CD4-positive, alpha-beta T cell treated with Interleukin-4 for 1 hour (primary cell): ENCODE data around the gene GFM1.
"Not testable (repeated sequence)": the region's sequence is repeated elsewhere in the genome, so short reads cannot be mapped to it uniquely, and the experiment has no call there.

Experiments
- DNase-seq, 2 donors: peaks; one replicate each; pipeline ENCODE4 v3.0.0-alpha.2; 2020 to 2022

Gene GFM1

GRCh38 chr3:158679547-158680000, 35.2 kb downstream of the GFM1 start:
- DNase-seq: no peak

GRCh38 chr3:158680861-158681260, 36.5 kb downstream of the GFM1 start:
- DNase-seq: no peak

- no peak for DNase-seq
These were observed 39.1 kb downstream of the GFM1 start for GRCh38 chr3:158683230-158683962.

DNA sequence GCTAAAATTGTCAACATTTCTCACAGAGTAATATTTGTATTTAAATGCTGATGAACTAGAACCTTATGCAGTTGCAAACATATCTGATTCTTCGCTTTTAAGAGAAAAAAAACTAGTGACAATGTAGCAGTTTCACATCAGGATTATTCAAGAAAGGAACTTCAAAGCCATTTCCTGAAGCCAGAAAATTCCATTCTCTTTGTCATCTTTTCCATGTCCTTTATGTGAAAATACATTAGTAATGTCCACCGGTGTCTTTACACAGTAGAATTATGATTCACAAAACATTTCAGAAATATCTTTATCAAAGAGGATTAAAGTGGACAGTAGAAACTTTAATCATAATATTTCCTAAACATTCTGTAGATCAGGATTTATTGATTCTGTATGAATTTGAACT, 40.8 kb downstream of the GFM1 start:
- no peak for DNase-seq

GRCh38 chr3:158693866-158694456, 49.6 kb downstream of the GFM1 start:
- not testable (repeated sequence) for DNase-seq

DNA sequence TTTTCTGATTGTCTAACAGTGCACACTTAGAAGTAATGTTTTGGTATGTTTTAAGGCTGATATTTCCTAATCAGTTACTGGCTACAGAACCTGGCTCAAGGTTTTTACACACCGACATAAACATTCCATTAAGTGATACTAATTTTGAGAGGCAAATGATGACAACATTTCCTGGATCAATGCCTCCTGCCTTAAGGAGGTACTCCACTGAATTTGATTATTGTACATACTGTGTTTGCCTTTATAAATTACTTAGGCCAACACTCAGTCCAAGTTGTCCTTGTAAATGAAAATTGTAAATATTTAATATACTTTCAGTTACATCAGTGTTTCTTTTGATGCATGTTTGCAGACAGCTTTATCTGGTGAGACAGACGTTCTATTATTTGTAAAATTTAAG, 52.3 kb downstream of the GFM1 start:
- DNase-seq: no peak

- DNase-seq: no peak
These were observed 56.2 kb downstream of the GFM1 start for GRCh38 chr3:158700559-158700958.

- DNase-seq: no peak
These were observed 57.2 kb downstream of the GFM1 start for GRCh38 chr3:158701420-158702065.

GRCh38 chr3:158702815-158703481, 58.6 kb downstream of the GFM1 start:
- no peak for DNase-seq

DNA sequence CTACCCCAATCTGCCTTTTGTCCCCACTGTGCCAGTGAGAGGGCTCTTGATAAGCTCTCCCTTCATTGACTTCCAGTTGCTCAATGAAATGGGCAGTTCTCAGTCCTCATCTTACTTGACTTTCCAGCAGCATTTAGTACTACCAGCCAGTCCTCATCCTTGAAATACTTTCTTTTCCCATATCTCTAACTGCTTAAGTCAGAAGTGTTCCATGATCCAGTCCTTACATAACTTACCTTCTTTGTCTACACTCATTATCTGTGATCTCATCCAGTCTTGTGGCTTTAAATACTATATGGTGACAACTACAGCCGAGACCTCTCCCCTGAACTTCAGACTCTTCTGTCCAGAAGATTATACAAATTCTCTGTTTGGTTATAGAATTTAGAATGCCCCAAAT, 59.2 kb downstream of the GFM1 start:
- DNase-seq: no peak

GRCh38 chr3:158709666-158710083, 65.3 kb downstream of the GFM1 start:
- no peak for DNase-seq

GRCh38 chr3:158710601-158711000, 66.3 kb downstream of the GFM1 start:
- no peak for DNase-seq

- no peak for DNase-seq
These were observed 67.6 kb downstream of the GFM1 start for GRCh38 chr3:158711886-158712285.

- DNase-seq: no peak
These were observed 68.1 kb downstream of the GFM1 start for GRCh38 chr3:158712443-158712842.

- DNase-seq: no peak
These were observed 68.8 kb downstream of the GFM1 start for GRCh38 chr3:158713094-158713499.

GRCh38 chr3:158717576-158717975, 73.2 kb downstream of the GFM1 start:
- no peak for DNase-seq

GRCh38 chr3:158718490-158719170, 74.3 kb downstream of the GFM1 start:
- DNase-seq: no peak

DNA sequence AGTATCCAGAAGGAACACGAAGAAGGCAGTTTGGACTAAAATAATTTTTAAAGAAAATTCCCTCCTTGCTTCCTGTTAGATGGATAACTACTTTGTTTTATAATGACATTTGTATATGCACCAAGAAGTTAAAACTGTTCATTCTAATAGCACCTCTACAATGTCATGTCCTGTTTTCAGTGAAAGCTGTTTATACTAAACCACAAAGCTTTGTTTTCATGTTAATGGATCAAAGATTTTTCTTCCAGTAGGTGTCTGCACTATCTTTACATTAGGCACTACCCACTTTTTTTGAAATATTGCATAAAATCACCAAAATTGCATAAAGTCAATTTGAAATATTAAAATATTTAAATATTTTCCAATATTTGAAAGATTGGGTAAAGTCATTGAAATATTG, 77.8 kb downstream of the GFM1 start:
- DNase-seq: peak in 1 of 2 donors; percentile 26

- DNase-seq: no peak
These were observed 79.7 kb downstream of the GFM1 start for GRCh38 chr3:158723991-158724390.

GRCh38 chr3:158725348-158726011, 81.2 kb downstream of the GFM1 start:
- no peak for DNase-seq

- peak; percentile 42 to 72 for DNase-seq
These were observed 83.1 kb downstream of the GFM1 start for GRCh38 chr3:158727206-158728060.

DNA sequence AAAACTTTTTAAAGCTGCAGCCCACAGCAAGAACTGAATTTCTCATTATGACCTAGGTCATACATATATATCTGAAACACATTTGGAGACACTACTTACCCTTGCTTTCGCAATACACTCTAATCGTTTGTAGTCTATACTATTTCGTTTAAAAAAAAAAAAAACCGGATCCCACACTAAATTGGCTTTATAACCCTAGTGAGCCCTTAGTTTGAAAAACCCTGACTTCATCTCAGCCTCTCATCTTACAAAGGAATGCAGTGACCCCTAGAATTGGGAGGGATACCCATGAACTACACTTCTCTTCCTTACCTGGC, 83.7 kb downstream of the GFM1 start:
- no peak for DNase-seq
